ENCODE data around the gene RNU1-4.
"Not testable (repeated sequence)": the region's sequence is repeated elsewhere in the genome, so short reads cannot be mapped to it uniquely, and the experiment has no call there.

The RNU1-4 gene

DNA sequence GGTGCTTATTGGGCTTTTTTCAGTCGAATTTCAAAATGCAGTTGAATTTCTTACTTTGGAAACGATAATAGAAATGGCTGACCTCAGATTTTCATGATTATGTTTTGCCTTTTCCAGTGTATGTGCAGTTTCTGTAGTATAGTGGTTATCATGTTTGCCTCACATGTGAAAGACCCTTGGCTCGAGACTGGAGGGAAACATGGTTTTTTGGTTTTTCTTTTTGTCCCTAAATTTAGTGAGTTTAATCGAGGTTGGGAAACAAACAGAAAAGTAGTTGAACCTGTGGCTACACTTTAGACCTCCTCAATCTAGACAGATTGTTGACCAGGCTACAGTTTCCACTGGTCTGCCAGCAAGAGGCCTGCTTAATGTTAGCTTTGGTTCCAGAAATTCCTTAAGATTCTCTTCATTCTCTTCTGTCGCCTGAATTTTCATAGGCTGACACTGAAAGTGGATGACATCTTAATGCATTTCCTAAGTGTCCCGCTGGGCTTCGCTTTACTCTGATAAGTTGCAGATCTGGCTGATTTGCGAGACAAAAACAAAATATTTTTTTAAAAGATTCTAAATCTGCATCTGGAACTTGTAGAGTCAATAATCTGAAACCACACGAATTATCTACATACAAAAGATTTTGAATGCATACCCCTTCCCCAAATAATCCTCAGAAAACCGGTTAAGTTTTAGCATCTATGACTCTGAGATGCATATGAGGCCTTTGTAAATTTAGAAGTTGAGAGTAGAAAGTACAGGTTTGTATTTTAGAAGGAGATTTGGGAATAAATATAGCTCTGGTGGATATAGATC, 14.7 kb upstream of the RNU1-4 start:
- not testable (repeated sequence) for DNase-seq (ENCODE audit: low read depth in 1 of 2, low spot score in 1 of 2)

DNA sequence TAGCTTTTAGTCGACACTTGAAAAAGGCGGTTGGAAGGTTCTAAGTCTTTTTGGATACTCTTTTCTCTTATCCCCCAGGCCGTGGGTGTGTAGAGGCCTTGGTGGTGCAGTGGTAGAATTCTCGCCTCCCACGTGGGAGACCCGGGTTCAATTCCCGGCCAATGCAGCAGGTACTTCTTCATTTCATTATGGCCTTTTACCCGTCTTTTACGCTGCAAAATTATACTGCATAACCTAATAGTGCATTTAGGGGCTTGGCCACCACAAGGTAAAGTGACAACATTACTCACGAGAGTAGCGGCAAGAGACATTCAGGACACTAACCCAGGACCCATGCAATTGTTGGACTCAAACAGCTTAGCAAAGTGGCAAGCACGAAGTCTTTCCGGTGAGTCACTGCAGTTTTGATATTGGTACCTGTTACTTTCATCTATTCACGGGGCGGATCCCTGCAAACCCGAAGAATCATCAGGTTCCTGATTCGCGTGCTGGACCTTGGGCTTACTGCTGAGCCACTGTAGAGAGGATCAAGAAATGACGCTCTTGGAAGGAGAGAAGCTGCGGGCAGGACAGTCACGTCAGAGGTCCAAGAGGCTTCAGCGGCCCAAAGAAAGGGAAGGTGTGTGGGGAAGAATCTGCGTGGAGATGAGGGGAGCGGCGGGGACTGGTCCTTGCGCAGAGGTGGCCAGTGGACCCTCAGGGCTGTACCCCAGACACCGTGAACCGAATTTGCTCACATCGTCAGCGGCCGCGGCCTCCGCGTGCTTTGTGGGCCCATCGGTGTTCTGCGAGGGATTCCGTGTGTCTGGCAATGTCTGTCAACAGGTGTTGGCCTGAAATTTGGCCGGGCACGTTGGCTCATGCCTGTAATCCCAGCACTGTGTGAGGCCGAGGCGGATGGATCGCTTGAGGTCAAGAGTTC, 12.9 kb upstream of the RNU1-4 start:
- DNase-seq (ENCODE audit: low read depth in 1 of 2, low spot score in 1 of 2) = peak in 1 of 2 donors; percentile 15

DNA sequence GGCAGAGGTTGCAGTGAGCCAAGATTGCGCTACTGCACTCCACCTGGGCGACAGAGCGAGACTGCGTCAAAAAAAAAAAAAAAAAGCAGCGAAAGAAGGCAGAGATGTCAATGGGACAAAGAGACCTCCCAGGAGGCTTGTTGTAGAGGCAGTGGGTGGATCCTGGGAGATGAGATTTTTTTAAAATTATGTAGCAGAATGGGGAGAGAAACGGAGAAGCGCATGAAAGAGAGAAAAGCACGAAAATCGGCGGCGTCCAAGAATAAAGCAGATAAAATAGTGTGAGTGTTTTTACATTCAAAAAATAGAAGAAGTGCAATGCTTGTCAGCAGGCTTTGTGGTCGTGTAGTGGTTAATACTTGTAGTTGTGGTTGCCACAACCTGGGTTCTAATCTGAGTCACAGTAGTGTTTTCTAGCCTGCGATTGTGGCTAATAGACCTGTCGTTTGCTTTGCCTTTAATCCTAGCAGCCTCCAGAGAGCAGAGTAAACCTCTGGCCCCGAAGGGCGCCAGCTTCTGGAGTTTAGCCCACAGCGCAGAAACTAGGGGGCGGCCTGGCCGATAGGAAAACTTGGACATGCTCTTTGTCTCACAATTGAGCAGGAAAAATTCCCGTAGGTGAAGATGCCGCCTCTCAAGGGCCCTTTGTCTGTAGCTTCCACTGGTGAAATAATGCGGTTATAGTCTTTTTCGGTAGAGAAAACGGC, 11.9 kb upstream of the RNU1-4 start:
- DNase-seq (ENCODE audit: low read depth in 1 of 2, low spot score in 1 of 2) = not testable (repeated sequence)

DNA sequence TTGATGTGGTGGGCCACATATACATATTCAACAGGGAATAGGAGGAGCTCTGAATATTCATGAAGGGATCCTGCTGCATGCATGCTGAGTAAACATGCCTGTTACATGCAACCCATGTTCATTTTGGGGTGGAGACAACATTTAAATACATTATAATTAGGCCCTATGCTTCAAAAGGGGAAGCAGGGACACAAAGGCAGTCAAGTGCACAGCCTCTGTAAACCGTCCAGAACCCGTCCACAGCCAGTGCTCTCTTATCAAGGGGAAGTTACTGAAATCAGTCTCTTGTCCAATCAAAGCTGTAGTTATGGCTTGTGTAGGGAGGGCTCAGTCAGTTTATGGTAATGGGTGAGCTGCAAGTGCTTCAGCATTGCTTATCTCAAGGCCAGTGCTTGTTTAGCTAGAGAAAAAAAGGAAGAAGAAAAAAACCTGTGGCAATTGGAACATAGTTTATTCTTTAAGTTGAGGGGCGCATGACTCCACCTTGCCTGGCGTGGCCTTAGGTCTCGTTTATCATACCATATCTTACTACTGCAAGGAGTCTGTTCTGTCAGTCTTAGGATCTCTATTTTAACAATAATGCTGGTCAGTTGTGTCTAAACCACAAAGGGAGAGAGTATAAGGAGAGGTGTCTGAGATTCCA, 7.9 kb upstream of the RNU1-4 start:
- DNase-seq (ENCODE audit: low read depth in 1 of 2, low spot score in 1 of 2) = not testable (repeated sequence)

DNA sequence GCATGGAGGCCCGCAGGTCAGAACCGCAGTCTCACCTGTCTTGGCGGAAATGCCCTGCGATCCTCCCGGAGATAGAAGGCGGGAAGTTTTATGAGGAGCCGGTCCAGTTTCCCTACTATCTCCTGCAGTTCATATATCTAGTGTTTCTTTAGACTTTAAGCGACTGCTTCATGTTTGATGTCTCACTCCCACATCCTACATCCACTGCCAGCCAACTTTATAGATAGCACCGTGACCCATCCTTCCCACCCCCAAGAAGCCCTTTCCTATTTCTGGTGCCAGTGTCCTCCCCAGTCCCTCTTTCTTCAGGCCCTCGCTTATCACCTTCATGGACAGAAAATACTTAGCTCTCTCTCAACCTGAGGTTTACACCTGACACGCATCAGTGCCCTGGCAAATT, 914 bp downstream of the RNU1-4 start:
- not testable (repeated sequence) for DNase-seq (ENCODE audit: low read depth in 1 of 2, low spot score in 1 of 2)

DNA sequence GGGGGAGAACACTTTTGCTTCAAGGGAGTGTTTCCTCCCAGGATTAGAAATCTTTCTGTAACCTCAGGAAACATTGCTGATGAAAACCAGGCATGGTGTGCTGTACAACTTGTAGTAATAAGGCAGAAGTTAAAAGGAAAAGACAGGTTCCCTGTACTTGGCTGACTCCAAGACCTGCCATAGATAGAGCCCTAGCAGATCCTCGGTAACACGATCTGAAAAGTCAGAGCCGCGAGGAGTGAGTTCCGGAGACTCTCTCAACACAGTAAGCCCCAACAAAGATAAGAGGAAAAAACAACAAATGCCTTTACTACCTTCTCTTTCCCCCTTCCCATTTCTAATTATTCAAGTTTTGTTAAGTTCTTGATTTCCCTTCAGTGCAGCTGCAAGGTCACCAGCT, 7.3 kb downstream of the RNU1-4 start:
- DNase-seq (ENCODE audit: low read depth in 1 of 2, low spot score in 1 of 2) = not testable (repeated sequence)

DNA sequence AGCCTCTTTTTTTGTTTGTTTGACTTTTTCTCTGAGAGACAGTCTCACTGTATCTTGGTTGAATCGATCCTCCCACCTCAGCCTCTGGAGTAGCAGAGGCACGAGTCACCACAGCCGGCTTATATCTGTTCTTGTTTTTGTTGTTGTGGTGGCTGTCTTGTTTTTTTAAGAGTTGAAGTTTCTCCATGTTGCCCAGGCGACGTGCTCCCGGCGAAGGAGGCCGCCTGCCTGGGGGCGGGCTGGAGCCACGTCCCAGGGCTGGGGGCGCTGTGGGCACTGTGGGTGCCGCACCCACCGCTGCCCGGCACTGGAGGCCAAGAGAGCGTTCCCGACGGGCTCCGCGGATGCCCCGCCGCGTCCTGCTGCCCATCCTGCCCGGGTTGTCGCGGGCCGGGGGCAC, 8.4 kb downstream of the RNU1-4 start:
- DNase-seq (ENCODE audit: low read depth in 1 of 2, low spot score in 1 of 2) = not testable (repeated sequence)

DNA sequence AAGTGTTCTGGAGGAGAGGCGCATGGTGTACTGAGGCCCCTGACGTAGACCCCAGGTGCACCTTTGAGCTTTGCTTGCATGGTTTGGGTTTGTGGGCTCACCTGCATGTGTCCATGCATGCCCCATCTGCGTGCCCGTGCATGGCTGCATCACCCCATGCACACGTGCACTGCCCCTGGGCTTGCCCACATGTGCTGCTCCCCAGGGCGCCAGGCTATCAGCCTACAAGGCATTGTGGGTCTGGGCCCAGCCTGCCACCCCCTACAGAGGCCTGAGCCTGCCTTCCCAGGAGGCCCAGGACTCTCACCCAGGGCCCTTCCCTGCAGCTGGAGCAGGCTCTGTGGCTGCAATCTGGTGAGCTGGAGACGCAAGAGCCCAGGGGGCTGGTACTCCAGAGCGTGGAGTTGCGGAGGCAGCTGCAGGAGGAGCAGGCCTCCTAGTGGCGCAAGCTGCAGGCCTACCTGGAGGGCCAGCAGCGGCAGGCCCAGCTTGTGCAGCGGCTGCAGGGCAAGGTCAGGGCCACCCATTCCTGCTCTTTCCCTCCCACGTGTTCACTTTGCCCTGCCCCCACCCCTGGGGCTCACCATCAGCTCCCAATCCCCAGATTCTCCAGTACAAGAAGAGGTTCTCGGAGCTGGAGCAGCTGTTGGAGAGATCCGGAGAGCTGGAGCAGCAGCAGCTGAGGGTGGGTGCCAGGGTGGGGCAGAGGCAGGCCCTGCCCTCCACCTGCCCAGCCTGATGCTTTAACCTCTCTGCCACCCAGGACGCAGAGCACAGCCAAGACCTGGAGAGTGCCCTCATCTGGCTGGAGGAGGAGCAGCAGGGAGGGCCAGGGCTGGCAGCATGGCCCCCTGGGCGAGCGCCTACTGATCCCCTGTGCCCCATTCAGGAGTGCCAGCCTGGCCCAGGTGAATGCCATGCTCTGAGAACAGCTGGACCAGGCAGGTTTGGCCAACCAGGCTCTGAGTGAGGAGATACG, 9.9 kb downstream of the RNU1-4 start:
- DNase-seq (ENCODE audit: low read depth in 1 of 2, low spot score in 1 of 2) = not testable (repeated sequence)

DNA sequence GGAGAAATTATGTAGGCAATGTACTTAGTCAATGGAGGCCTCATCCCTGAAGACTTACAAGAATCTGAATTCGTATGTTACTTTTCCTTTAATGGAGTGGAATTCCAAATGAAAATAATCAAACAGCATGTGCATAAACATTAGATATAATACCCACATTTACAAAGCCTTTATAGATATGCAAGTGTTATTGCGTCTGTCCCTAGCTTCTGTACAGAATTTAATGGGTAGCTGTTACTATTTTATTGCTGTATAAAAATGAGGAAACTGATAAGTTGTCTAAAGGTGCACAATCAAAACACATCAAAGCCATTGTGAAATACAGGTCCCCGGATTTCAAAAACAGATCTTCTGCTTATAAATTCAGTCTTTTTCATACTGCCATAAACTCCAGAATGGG, 12.5 kb downstream of the RNU1-4 start:
- not testable (repeated sequence) for DNase-seq (ENCODE audit: low read depth in 1 of 2, low spot score in 1 of 2)

DNA sequence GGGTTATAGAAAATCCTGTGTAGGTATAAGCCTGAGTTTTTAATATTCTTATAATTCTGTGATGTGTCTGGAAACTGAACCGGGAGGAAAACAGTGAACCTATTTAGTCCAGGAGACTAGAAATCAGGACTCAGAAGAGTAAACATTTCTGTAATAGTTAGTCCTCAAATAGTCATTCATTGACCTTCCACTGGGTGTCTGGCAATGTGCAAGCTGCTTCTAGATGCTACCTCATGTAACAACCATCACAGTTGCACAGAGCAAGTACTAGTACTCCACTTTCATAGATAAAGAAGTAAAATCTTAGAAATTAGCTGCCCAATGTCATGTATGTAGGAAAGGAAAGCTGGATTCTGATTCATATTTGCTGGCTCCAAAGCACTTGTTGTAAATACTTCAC, 15.1 kb downstream of the RNU1-4 start:
- not testable (repeated sequence) for DNase-seq (ENCODE audit: low read depth in 1 of 2, low spot score in 1 of 2)

DNA sequence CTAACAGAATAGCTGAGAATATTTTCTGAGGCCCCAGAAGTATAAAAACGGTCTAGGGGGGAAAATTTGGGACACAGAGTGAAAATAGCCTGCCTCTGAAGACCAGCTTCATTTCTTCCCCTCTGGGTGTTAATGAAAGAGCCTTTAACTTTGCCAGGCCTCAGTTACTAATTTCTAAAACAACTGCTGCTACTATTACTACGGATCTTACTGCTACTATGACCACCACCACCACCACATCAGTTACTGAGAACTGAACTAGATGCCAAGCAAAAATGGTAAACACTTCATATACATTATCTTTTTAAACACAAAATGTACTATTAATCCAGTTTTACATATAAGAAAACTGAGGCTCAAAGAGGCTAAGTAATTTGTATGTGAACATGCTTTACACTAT, 15.6 kb downstream of the RNU1-4 start:
- not testable (repeated sequence) for DNase-seq (ENCODE audit: low read depth in 1 of 2, low spot score in 1 of 2)

DNA sequence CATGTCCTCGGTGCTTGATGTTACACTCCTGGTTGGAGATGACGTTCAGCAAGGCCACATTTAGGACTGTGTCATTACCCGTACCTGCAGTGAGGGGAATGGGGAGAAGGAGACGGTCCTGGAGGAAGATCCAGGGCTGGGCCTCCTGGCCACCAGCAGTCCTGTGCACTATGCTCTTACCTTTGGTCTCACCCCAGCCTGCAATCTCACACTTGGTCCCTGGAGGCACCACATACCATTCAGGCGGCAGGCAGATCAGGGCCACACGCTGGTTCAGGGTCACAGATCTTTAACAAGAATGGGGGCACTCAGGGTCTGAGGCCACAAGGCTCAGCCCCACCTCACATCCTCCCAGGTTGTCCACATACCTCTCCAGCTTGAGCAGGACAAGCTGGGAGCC, 17.3 kb downstream of the RNU1-4 start:
- DNase-seq (ENCODE audit: low read depth in 1 of 2, low spot score in 1 of 2) = not testable (repeated sequence)

DNA sequence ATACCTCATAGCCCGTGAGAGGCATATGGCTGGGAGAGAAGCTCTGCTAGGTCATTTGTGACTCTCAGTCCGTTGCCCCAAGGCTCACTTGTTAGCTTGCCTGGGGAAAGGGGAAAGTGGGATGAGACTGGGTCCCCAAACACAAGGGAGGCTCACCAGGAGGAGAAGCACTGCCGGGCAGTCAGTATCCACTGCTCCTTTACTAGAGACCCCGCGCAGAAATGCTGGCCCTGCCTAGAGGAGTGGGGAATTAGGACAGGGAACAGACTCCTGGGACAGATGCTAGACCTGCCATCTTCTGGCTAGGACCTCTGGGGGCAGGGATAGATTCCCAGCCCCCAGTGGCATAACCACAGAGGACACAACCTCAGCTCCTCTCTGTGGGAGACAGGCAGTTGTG, 17.7 kb downstream of the RNU1-4 start:
- DNase-seq (ENCODE audit: low read depth in 1 of 2, low spot score in 1 of 2) = not testable (repeated sequence)

DNA sequence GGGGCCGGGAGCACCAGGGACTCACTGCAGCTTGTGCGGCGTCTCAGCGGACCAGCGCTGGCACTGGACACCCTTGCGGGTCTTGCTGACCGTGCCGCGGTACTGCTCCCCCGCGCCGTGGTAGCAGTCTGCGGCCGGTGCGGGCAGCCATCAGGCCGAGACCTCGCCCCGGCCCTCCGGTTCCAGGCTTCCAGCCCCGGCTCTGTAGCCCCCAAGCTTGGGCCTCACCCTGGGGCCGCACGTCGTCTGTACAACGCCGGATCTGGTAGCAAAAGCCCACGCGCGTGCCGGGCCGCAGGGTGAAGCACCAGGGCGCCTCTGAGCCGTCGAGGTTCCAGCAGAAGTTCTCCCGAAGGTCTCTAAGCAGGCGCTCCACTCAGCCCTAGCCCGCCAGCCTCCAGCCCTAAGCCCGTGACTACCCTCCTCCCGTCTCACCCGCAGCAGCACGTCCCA, 18.8 kb downstream of the RNU1-4 start:
- DNase-seq (ENCODE audit: low read depth in 1 of 2, low spot score in 1 of 2) = not testable (repeated sequence)

DNA sequence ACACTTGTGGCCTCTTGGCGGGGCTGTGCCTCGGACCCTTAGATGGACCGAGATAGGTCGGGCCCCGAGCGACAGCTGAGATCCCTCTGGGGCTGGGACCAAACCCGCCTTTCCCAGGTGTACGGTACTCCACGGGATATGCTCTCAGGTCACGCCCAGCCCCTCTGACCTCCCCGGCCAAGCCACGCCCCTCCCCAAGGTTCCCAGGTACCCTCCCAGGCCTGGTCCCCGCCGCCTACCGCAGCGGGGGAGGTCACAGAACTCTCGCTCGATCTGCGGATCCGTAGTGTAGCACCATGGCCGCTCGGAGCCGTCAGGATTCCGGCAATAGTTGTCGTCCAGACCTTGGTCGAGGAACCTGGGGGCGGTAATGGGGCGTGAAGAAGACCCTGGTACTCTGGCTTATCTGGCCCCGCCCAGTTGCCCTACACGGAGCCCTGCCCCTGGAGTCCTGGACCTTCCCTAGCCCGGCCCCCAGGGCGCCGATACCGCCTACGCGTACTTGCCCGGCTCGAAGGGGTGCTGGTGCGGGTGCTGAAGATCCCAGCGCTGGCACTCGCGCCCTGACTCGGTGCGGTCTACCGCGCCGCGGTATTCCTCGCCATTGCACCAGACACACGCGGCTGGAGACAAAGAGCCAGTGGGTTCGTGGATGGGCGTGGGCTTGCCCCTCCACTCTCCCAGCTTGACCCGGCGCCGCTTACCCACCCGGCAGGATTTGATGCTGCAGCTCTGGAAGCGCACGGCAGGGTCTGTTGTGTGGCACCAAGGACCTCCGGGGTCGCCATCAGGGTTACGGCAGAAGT, 19.5 kb downstream of the RNU1-4 start:
- DNase-seq (ENCODE audit: low read depth in 1 of 2, low spot score in 1 of 2) = not testable (repeated sequence)

DNA sequence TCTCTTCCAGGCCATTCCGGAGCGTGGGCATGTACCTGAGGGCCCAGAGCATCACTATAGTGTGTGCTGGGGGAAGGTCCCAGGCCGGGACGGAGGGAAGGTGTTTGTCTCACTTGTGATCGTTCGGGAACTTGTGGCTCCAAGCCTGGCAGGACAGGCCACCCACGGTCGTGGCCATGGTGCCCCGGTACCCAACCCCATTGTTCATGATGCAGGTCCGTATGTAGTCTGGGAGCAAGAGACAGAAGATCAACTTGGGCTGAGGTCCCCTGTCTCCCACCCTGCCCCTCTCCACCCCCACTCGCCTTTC, 20.1 kb downstream of the RNU1-4 start:
- not testable (repeated sequence) for DNase-seq (ENCODE audit: low read depth in 1 of 2, low spot score in 1 of 2)

DNA sequence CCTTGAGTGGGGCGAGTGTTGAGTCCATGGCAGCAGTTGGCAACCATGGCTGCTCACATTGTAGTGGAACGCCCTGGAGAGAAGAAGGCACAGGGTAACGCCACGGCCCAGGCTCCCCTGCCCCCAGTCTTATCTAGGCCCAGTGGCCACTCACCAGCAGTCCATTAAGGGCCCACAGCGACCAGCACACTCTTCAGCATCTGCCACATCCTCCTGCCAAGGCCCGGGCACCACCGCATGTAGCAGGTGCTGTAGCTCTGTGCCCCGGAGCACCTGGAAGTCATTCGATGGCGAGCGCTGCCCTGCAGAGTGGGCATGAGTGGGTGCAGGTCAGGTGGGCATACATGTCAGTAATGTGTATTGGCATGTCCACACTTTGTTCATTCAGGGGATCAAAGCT, 20.5 kb downstream of the RNU1-4 start:
- not testable (repeated sequence) for DNase-seq (ENCODE audit: low read depth in 1 of 2, low spot score in 1 of 2)

DNA sequence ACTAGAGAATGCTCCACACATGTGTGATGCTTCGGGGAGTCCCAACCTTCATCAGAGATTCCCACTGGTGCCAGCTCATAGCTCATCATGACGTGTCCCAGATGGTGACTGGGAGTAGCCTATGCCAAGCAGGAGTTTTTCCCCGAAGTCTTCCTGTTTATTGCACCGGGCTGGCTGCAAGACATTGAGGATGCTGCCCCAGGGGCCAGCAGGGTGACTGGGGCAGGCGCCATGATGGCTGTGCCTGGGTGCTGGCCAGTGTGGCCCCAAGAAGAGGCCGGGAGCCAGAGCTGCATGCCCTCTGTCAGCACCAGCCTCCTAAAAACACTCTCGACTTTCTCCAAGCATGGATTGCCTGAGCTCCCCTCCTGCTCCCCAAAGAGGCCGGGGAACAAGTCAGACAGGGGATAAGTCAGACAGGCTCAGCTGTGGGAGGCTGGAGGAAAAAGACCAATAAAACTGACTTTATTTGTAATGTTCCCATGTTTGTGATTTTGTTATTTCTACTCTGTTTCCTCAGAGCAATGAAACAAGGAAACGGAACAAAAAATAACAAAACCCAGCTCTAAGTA, 24.0 kb downstream of the RNU1-4 start:
- DNase-seq (ENCODE audit: low read depth in 1 of 2, low spot score in 1 of 2) = not testable (repeated sequence)

All from stimulated activated CD4-positive, alpha-beta T cell treated with anti-CD3 and anti-CD28 coated beads, Interleukin-15, amount 100 ng/mL, for 1 hour (primary cell).